Duodenal mucosa (tissue), 2 donors: ENCODE measurements around the gene FOXO3B.
"Not testable (repeated sequence)": the region's sequence is repeated elsewhere in the genome, so short reads cannot be mapped to it uniquely, and the experiment has no call there.

Source experiments
- H3K27ac ChIP-seq: one replicate; pipeline ENCODE4 v1.7.0; 2013; ENCODE audit warnings: low read depth, low read length
- H3K27me3 ChIP-seq, 2 donors: one replicate each; pipeline ENCODE4 v1.7.0; 2013; ENCODE audit warnings: low read length in 2 of 2, control low read depth in 1 of 2; ENCODE audit not compliant: insufficient read depth in 2 of 2, control insufficient read depth in 1 of 2
- H3K36me3 ChIP-seq, 2 donors: one replicate each; pipeline ENCODE4 v1.7.0; 2013; ENCODE audit warnings: low read length in 2 of 2, control low read depth in 1 of 2; ENCODE audit not compliant: insufficient read depth in 2 of 2, control insufficient read depth in 1 of 2
- H3K4me1 ChIP-seq, 2 donors: one replicate each; pipeline ENCODE4 v1.7.0; 2013; ENCODE audit warnings: low read length in 2 of 2, control low read depth in 1 of 2; ENCODE audit not compliant: insufficient read depth in 2 of 2, control insufficient read depth in 1 of 2
- H3K4me3 ChIP-seq, 2 donors: one replicate each; pipeline ENCODE4 v1.7.0; 2013; ENCODE audit warnings: low read length in 2 of 2, low read depth in 1 of 2
- H3K9ac ChIP-seq, 2 donors: one replicate each; pipeline ENCODE4 v1.7.0; 2013; ENCODE audit warnings: low read length in 2 of 2, low read depth in 1 of 2
- H3K9me3 ChIP-seq, 2 donors: one replicate each; pipeline ENCODE4 v1.7.0; 2013; ENCODE audit warnings: low read length in 2 of 2, control low read depth in 1 of 2; ENCODE audit not compliant: control insufficient read depth in 1 of 2

Gene FOXO3B

DNA sequence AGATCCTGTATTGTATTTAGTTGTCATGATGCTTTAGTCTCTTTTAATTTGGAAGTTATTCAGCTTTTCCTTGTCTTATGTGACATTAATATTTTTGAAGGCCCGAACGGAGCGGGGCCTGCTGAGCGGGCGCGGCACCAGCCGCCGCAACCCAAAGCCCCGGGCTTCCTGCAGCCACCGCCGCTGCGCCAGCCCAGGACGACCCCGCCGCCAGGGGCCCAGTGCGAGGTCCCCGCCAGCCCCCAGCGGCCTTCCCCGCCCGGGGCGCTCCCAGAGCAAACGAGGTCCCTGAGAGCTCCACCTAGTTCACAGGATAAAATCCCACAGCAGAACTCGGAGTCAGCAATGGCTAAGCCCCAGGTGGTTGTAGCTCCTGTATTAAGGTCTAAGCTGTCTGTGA, 32.0 kb downstream of the FOXO3B start:
- H3K4me1 ChIP-seq, H3K9ac ChIP-seq, H3K27me3 ChIP-seq, H3K4me3 ChIP-seq, H3K9me3 ChIP-seq, H3K27ac ChIP-seq, H3K36me3 ChIP-seq: not testable (repeated sequence)

DNA sequence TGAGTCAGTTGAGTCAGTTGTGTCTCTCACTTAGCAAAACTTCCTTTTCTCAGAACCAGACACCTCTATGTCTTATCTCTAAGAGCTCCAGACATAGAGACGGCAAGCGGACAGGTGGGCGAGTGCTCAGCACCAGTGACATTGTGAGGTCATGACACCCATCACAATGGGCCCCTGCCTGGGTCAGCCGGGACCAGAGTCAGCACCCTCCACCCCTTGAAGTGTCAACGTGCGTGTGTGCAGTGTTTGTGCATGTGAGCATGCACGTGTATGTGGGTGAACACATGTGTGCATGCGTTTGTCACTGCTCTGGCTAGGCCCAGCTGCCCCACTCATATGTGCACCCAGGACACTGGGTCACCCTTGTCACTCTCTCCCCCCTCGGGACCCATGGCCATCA, 37.8 kb downstream of the FOXO3B start, which contains the start of gene TBC1D28:
TBC1D28 (minus strand) TSS at position 101 of the 400 bp plus-strand sequence. CDS start 3,039 bp downstream, outside the sequence.
- H3K27me3 ChIP-seq, H3K9me3 ChIP-seq, H3K27ac ChIP-seq, H3K4me3 ChIP-seq, H3K36me3 ChIP-seq, H3K9ac ChIP-seq, H3K4me1 ChIP-seq: not testable (repeated sequence)

DNA sequence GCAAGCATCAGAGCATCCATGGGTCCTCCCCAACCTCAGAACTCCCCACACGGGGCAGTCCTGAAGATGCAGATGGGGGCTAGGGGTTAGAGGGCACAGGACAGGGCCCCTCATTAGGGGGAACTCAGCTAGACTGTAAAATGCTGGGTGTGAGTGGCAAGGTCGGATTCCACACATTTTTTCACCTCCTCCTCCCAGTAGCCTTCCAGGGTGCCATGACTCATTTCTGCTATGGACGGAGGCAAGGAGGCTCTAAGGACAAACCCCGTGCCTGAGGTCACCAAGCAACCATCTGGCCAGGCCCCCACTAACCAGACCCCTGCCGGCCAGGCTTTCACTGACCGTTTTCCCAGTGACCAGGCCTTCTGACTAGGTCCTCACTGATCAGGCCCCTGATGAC, 39.0 kb downstream of the FOXO3B start:
- not testable (repeated sequence) for H3K4me3 ChIP-seq, H3K9ac ChIP-seq, H3K4me1 ChIP-seq, H3K9me3 ChIP-seq, H3K27me3 ChIP-seq, H3K27ac ChIP-seq, H3K36me3 ChIP-seq

GRCh38 chr17:18638357-18638756, 43.8 kb downstream of the FOXO3B start:
- H3K9ac ChIP-seq, H3K27ac ChIP-seq, H3K4me3 ChIP-seq, H3K4me1 ChIP-seq, H3K9me3 ChIP-seq, H3K36me3 ChIP-seq, H3K27me3 ChIP-seq: not testable (repeated sequence)

- not testable (repeated sequence) for H3K36me3 ChIP-seq, H3K4me1 ChIP-seq, H3K27me3 ChIP-seq, H3K27ac ChIP-seq, H3K4me3 ChIP-seq, H3K9me3 ChIP-seq, H3K9ac ChIP-seq
Observed at GRCh38 chr17:18636237-18636636, 45.9 kb downstream of the FOXO3B start.

- H3K36me3 ChIP-seq, H3K9me3 ChIP-seq, H3K9ac ChIP-seq, H3K27ac ChIP-seq, H3K4me3 ChIP-seq, H3K27me3 ChIP-seq, H3K4me1 ChIP-seq: not testable (repeated sequence)
Observed at GRCh38 chr17:18635773-18636172, 46.3 kb downstream of the FOXO3B start.

- not testable (repeated sequence) for H3K4me1 ChIP-seq, H3K9me3 ChIP-seq, H3K4me3 ChIP-seq, H3K27me3 ChIP-seq, H3K9ac ChIP-seq, H3K27ac ChIP-seq, H3K36me3 ChIP-seq
Observed at GRCh38 chr17:18634550-18635263, 47.4 kb downstream of the FOXO3B start.
